DMS114 treated with DMSO at 0.1 percent for 48 hours (cell line): Measurements from ENCODE around the gene KLHL17.

Experiments used
- DNase-seq: peaks from one replicate; lab custom pipeline; 2025; ENCODE audit not compliant: unreplicated experiment; lab: John Stamatoyannopoulos, UW

The KLHL17 gene

DNA sequence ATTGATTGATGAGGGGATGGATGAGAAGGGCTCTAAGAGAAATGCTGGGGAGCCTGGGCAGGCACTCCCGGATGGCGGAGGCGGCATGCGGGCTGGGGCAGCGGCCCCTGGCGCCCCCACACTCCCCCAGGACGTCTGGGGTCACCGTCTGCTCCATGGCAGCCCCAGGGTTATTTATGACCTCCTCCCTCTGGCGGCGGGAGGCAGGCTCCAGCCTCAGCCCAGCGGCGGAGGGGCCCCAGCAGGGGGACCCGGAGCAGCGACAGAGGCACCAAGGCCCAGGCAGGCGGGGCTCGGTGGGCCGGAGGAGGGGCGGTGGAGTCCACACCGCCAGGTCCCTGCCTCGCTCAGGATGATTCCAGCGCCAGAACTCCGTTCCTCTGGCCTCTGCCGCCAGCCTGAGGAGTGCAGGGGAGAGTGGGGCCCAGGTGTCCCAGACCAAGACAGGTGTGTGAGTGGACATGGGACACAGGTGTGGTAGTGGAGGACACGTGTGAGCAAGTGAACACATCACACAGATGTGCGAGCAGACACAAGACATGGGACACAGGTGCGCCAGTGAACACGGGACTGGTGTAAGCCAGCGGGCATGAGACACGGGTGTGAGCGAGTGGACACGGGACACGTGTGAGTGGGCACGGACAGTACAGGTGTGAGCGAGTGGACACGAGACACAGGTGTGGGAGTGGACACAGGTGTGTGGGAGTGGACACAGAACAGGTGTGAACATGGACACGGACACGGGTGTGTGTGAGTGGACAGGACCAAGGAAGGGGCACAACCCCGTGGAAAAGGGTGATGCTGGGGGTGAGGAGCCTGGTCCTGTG is 39.2 kb upstream of the KLHL17 start:
- DNase-seq, result peak; percentile 64

- no peak for DNase-seq
Measured at GRCh38 chr1:923131-923990, 37.0 kb upstream of the KLHL17 start, which contains the start of gene SAMD11. TSS of gene SAMD11 (plus strand) at chr1:923923. CDS start at chr1:924432, 509 bp downstream.

DNA sequence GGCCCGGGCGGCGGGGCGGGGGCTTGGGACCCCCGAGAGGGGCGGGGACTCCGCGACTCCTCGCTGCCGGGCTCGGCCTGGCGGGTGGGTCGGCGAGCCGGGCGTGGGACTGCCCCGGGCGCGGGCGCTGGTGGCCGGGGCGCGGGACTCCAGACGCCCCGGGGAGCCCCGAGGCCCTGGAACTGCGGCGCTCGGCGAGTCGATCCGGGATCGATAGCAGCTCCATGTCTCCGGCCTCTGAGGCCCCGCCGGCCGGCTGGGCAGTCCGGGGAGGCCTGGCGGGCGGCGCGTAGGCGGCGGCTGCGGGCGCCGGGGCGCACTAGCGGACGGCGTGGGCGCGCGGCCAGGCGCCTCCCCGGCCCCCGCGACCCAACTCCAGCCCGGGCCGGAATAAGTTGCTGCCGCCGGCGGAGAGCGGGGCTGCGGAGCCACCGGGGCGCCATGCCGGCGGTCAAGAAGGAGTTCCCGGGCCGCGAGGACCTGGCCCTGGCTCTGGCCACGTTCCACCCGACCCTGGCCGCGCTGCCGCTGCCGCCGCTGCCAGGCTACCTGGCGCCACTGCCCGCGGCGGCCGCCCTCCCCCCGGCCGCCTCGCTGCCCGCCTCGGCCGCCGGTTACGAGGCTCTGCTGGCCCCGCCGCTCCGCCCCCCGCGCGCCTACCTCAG is 36.3 kb upstream of the KLHL17 start:
- DNase-seq, result no peak

DNA sequence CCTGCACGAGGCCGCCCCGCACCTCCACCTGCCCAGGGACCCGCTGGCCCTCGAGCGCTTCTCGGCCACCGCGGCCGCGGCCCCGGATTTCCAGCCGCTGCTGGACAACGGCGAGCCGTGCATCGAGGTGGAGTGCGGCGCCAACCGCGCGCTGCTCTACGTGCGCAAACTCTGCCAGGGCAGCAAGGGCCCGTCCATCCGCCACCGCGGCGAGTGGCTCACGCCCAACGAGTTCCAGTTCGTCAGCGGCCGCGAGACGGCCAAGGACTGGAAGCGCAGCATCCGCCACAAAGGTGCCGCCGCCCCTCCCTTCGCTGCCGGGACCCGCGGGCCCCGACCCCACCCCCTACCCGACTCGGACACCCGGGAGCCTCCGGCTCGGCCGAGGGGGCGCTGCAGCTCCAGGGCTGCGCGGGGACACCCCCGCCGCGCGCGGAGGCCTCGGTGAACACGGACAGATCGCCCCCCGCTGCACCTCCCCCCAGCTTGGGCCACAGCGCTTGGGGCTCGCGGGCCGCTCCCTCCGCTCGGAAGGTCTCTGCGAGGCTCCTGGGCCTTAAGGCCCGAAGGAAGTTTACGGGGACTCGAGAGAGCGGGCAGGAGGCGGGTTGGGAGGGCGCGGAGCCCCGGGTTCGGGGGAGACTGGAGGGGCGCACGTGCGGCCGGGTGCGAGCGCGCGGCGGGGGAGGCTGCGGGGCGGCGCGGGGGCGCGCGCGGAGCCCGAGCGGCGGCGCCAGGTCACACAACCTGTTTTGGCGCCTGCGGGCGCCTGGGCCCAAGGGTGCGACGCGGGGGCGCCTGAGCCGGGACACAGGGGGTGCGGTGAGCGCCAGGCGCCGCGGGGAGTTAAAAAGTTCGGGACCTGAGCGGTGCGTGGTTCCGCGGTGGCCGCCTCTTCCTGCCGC is 35.5 kb upstream of the KLHL17 start:
- DNase-seq, result no peak

DNA sequence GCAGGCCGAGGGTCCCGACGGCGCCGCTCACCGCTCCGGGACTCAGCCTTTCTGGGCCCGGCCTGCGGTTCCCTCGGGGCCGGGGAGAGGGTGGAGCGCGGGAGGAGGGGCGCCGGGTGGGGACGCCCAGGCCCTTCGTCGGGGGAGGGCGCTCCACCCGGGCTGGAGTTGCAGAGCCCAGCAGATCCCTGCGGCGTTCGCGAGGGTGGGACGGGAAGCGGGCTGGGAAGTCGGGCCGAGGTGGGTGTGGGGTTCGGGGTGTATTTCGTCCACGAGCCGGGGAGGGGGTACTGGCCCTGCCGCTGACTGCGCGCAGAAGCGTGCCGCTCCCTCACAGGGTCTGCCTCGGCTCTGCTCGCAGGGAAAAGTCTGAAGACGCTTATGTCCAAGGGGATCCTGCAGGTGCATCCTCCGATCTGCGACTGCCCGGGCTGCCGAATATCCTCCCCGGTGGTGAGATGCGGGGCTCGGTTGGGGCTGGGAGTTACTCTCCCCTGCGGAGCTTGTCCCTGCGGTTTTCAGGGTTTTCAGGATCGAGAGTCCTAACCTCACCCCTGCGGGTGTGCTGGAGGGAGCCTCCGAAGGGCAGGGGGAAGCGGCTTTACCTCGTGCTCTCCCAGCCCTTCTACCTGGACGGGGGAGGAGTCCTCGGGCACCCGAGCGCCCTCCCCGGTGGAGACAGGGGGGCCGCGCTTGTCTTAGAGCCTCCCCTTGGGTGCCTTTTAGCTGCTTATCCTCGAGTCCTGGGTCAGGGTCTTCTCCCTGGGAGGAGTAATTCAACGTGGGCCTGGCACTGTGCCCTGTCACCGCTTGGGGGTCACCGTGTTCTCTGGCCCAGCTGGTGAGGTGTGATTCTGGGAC is 34.6 kb upstream of the KLHL17 start:
- no peak for DNase-seq

GRCh38 chr1:927234-927633 is 33.1 kb upstream of the KLHL17 start:
- DNase-seq, result no peak

DNA sequence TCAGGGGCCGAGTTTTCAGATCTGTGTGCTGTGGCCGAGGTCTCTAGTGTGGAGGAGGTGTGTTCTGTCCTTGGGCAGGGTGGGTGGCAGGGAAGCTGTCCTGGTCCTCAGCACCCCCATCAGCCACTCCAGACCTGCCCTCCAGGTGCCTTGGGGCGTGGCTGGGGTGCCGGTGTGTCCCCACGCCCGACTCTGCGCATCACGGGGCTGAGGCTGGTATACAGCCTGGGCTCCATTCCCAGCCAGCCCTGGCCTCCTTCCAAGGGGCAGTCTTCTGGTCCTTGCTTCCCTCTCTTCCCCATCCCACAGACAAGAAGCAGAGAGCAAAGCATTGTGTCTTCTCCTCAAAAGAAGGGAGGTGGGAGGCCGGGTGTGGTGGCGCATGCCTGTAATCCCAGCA is 32.6 kb upstream of the KLHL17 start:
- DNase-seq, result no peak

GRCh38 chr1:928825-929661 is 31.3 kb upstream of the KLHL17 start:
- no peak for DNase-seq

DNA sequence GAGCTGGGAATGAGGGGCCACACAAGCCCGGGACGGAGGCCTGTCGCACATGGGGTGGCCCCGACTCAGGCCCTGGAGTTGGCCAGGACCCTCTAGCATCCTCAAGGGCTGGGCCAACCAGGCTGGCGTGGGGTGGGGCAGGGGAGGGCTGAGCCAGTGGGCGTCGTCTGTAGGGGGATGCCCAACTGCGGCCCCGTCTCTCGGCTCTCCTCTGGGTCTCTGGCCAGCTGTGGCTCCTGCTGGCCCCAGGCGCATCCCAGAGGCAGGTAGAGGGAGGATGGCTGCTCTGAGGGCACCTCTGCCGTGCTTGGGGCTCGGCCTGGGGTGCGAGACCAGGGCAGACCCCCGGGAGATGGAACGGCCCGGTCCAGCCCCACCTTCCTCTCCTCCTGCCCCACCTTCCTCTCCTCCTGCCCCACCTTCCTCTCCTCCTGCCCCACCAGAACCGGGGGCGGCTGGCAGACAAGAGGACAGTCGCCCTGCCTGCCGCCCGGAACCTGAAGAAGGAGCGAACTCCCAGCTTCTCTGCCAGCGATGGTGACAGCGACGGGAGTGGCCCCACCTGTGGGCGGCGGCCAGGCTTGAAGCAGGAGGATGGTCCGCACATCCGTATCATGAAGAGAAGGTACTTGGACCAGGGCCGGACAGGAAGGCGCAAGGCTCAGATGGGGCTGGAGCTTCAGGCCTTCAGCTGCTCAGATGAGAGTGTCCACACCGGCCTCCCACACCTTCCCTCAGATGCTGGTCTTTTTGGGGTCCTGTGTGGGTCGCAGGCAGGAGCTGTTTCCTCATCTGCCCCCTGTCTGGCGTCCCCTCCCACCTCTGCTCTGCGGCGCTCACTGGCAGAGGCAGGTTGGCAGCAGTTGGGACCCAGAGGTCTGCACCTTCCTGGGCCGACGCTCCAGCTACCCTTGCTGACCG is 30.4 kb upstream of the KLHL17 start:
- DNase-seq, result no peak

DNA sequence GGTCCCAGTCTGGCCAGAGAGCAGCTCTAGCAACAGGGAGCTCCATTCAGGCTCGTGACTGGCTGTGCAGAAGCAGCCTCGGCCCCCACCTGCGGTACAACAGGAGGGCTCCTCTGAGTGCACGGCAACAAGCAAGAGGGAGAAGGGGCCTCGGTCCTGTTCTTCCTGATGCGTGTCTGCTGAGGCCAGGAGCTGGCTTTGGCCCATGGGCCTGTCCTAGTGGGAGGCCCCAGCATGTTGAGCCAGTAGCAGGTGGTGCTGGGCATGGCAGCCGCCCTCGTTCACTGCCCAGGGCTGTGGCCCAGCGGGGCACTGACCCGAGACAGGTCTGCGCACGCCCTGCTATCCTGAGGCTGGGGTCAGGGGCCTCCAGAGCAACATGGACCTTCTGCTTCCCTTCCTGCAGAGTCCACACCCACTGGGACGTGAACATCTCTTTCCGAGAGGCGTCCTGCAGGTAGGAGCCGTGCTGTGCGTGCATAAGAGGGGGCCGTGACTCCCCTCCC is 29.7 kb upstream of the KLHL17 start:
- DNase-seq, result no peak

GRCh38 chr1:931380-932172 is 28.8 kb upstream of the KLHL17 start:
- no peak for DNase-seq

GRCh38 chr1:932173-932510 is 28.2 kb upstream of the KLHL17 start:
- DNase-seq, result no peak

DNA sequence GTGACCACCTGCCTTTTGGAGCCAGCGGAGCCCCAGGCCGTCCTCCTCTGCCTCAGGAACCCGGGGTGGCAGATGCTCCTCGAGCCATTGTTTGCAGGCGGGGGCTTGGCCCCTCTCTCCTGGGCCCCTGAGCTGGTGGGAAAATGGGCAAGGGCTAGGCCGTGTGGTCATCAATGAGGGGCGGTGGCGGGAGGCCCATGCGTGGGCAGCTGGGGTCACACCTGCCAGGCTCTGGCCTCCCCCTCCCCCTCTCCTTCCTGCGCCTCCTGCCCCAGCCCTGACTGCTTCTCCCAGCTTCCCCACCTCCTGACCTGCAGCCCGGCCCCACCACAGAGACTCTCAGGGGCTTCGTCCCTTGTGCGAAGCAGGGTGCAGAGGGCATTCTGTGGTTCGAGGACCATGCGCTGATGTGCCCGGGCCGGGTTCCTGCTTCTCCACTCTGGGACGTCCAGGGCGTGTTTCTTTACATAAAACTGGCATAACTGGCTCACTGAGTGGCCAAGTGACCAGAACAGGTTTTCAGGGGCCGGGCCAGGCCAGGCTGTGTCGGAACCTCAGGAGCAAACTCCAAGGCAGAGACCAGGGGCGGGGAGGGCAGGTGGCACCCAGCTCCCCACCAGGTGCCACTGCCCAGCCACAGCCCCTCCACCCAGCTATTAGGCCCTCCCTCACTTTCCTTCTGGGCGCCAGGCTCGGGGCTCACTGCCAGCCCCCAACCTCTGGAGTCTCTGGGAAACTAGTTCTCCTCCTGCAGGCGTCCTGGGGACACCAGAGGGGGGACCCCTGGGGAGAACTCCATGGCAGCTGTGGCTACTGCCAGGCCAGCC is 27.4 kb upstream of the KLHL17 start:
- no peak for DNase-seq

- no peak for DNase-seq
Measured at GRCh38 chr1:933603-933940, 26.8 kb upstream of the KLHL17 start.

DNA sequence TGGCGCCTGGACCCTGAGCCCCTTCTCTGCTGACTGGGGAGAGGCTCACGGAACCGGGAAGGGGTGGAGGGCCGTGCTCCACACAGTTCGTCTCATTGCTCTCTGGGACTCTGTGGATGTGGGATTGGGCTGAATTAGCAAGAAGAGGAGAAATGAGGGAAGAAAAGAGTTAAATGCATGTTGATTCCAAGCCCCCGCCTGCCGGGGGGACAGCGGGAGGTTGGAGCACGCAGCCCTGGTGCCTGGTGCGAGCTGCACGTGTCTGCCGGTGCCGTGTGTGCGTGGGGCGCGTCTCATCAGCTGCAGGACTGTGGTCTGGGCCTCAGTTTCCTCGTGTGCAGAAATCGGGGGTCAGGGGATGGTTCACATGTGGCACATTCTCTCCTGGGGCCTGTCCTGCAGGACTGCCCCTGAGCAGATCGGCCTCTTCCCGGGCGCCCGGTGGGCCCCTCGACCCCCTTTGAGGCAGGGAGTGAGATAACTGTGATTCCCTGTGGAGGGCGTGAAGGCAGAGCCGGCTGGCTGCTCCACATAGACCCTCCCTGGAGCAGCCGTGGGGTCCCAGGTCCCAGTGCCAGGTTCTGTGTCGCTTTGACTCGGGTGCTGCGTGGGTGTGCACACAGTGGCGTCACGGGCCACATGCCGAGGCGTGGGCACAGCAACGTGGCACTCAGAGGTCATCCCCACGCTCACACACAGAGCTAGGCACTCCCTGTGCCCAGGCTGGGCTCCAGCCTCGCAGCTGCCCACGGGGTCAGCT is 25.2 kb upstream of the KLHL17 start:
- no peak for DNase-seq
